RWPE1 (cell line): Measurements from ENCODE around the gene PAX5.

Source experiments
- CTCF ChIA-PET: fragments of 350-600 bp; sonication (Branson Sonifier 250); formaldehyde crosslinking; extraction: SDS; loops from one replicate; lab custom pipeline; 2021; lab: Yijun Ruan, JAX
- POLR2A ChIA-PET: fragments of 400-600 bp; formaldehyde crosslinking; extraction: SDS; loops from one replicate; lab custom pipeline; 2020; ENCODE audit warnings: antibody characterized with exemption; ENCODE audit not compliant: low non-redundant PET; lab: Yijun Ruan, JAX
- DNase-seq: peaks from one replicate; pipeline ENCODE4 v3.0.0; 2012; ENCODE audit warnings: low spot score
- H3K27ac ChIP-seq: fragments of 450-650 bp; 2 replicates; pipeline ENCODE4 v1.5.1; 2017
- CTCF ChIP-seq: fragments of 450-650 bp; conservative IDR thresholded peaks from 2 replicates; pipeline ENCODE4 v1.5.1; 2017; ENCODE audit warnings: low read depth, mild to moderate bottlenecking

PAX5 gene

GRCh38 chr9:36840898-36841536 lies 193.1 kb downstream of the PAX5 start:
- CTCF ChIA-PET = no interaction called here
- POLR2A ChIA-PET = no interaction called here
- no peak for TF ChIP-seq CTCF

GRCh38 chr9:36839131-36839885 lies 194.8 kb downstream of the PAX5 start:
- no peak overlapping the region for H3K27ac ChIP-seq
- ChIA-PET CTCF (no interaction called here), POLR2A (no interaction called here)
- DNase-seq = no peak
- TF ChIP-seq CTCF = no peak

More at GRCh38 chr9:36840898-36841536, 193.1 kb downstream of the PAX5 start:
- H3K27ac ChIP-seq = no peak overlapping the region
- DNase-seq = no peak

- POLR2A ChIA-PET = no interaction called here
- DNase-seq = no peak
- no peak overlapping the region for H3K27ac ChIP-seq
- CTCF ChIA-PET = interaction anchor here (0.6 to 0.7 kb wide), 2 partner anchors 13 to 485 kb away, joined by 3 read pairs; no protein-coding TSS in a partner anchor
- TF ChIP-seq CTCF = no peak
Observed at GRCh38 chr9:36837431-36838405, 196.3 kb downstream of the PAX5 start.

GRCh38 chr9:36836486-36836885 lies 197.6 kb downstream of the PAX5 start:
- POLR2A ChIA-PET = no interaction called here

GRCh38 chr9:36835271-36835996 lies 198.6 kb downstream of the PAX5 start:
- POLR2A ChIA-PET = no interaction called here
- H3K27ac ChIP-seq = no peak overlapping the region
- CTCF ChIA-PET = no interaction called here
- no peak for TF ChIP-seq CTCF
- no peak for DNase-seq

More at GRCh38 chr9:36836486-36836885, 197.6 kb downstream of the PAX5 start:
- DNase-seq = no peak
- no peak for TF ChIP-seq CTCF
- H3K27ac ChIP-seq = no peak overlapping the region
- CTCF ChIA-PET = no interaction called here

GRCh38 chr9:36834736-36835135 lies 199.3 kb downstream of the PAX5 start:
- TF ChIP-seq CTCF = no peak
- no peak for DNase-seq
- H3K27ac ChIP-seq = no peak overlapping the region
- POLR2A ChIA-PET = no interaction called here
- CTCF ChIA-PET = no interaction called here
